ENCODE measurements around the gene PPP1R13B.
"Not testable (repeated sequence)": the region's sequence is repeated elsewhere in the genome, so short reads cannot be mapped to it uniquely, and the experiment has no call there.

Gene PPP1R13B

GRCh38 chr14:103695296-103696069 is 151.9 kb downstream of the PPP1R13B start:
- FAIRE-seq, result no peak

GRCh38 chr14:103694572-103695026 is 152.8 kb downstream of the PPP1R13B start:
- FAIRE-seq, result no peak

GRCh38 chr14:103693515-103693914 is 153.9 kb downstream of the PPP1R13B start:
- no peak for FAIRE-seq

- no peak for FAIRE-seq
Measured at GRCh38 chr14:103692871-103693270, 154.5 kb downstream of the PPP1R13B start.

- no peak for FAIRE-seq
Measured at GRCh38 chr14:103692159-103692558, 155.2 kb downstream of the PPP1R13B start.

- not testable (repeated sequence) for FAIRE-seq
Measured at GRCh38 chr14:103691655-103692054, 155.7 kb downstream of the PPP1R13B start.

GRCh38 chr14:103690332-103690731 is 157.0 kb downstream of the PPP1R13B start:
- FAIRE-seq, result no peak

- FAIRE-seq, result no peak
Measured at GRCh38 chr14:103688906-103689902, 158.2 kb downstream of the PPP1R13B start.

GRCh38 chr14:103688441-103688840 is 158.9 kb downstream of the PPP1R13B start:
- FAIRE-seq, result no peak

GRCh38 chr14:103687712-103688111 is 159.7 kb downstream of the PPP1R13B start:
- no peak for FAIRE-seq

GRCh38 chr14:103686831-103687485 is 160.4 kb downstream of the PPP1R13B start:
- FAIRE-seq, result no peak

GRCh38 chr14:103685276-103686211 is 161.8 kb downstream of the PPP1R13B start:
- FAIRE-seq, result no peak

GRCh38 chr14:103684871-103685270 is 162.5 kb downstream of the PPP1R13B start:
- no peak for FAIRE-seq

GRCh38 chr14:103684471-103684870 is 162.9 kb downstream of the PPP1R13B start:
- no peak for FAIRE-seq
